ENCODE measurements around the gene ARID4A.
"Not testable (repeated sequence)": the region's sequence is repeated elsewhere in the genome, so short reads cannot be mapped to it uniquely, and the experiment has no call there.

The ARID4A gene

GRCh38 chr14:58258156-58258555, 40.2 kb upstream of the ARID4A start:
- no peak overlapping the region for H3K9ac ChIP-seq (ENCODE audit: low read length)
- no peak for TF ChIP-seq EZH2 (IDR thresholded peaks at IDR 0.05; ENCODE audit: borderline replicate concordance, low read length)
- no peak for TF ChIP-seq CTCF (IDR thresholded peaks at IDR 0.05; ENCODE audit: low read length)
- H3K27ac ChIP-seq (ENCODE audit: low read depth, low read length, poor library complexity, severe bottlenecking) = no peak overlapping the region
- H3K4me1 ChIP-seq (ENCODE audit: insufficient read depth, low read length, severe bottlenecking) = no peaks in the 10 kb centered on the region
- no peaks in the 10 kb centered on the region for H3K79me2 ChIP-seq (ENCODE audit: insufficient read depth, low read length)
- H3K4me2 ChIP-seq (ENCODE audit: low read length) = no peak overlapping the region
- H4K20me1 ChIP-seq (ENCODE audit: insufficient read depth, low read length) = no peaks in the 10 kb centered on the region
- no peaks in the 10 kb centered on the region for H3K27me3 ChIP-seq (ENCODE audit: insufficient read depth, low read length)
- no peaks in the 10 kb centered on the region for H3K9me2 ChIP-seq (ENCODE audit: low read depth, low read length)
- H3F3A ChIP-seq (ENCODE audit: insufficient read depth, low read length) = peaks cover 5% of the 10 kb centered on the region; the same call in 1 of the 2 replicates
- no peaks in the 10 kb centered on the region for H3K9me3 ChIP-seq (ENCODE audit: low read length)
- H2AFZ ChIP-seq (ENCODE audit: low read length) = no peak overlapping the region
- H3K4me3 ChIP-seq (ENCODE audit: low read depth, low read length, poor library complexity, severe bottlenecking) = no peak overlapping the region
- H3K36me3 ChIP-seq (ENCODE audit: insufficient read depth, low read length) = peaks cover 94% of the 10 kb centered on the region

DNA sequence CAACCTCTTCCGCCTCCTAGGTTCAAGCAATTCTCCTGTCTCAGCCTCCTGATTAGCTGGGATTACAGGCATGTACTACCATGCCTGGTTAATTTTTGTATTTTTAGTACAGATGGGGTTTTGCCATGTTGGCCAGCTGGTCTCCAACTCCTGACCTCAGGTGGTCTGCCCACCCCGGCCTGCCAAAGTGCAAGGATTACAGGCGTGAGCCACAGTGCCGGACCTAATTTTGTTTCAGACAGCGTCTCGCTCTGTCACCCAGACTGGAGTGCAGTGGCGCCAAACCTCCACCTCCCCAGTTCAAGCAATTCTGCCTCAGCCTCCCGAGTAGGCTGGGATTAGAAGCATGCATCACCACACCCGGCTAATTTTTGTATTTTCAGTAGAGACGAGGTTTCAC, 36.4 kb upstream of the ARID4A start:
- H2AFZ ChIP-seq (ENCODE audit: low read length); H3K27me3 ChIP-seq (ENCODE audit: insufficient read depth, low read length); H3K9me3 ChIP-seq (ENCODE audit: low read length); H3K4me2 ChIP-seq (ENCODE audit: low read length); H3K9me2 ChIP-seq (ENCODE audit: low read depth, low read length); H3F3A ChIP-seq (ENCODE audit: insufficient read depth, low read length); H3K4me3 ChIP-seq (ENCODE audit: low read depth, low read length, poor library complexity, severe bottlenecking); H3K9ac ChIP-seq (ENCODE audit: low read length); H3K27ac ChIP-seq (ENCODE audit: low read depth, low read length, poor library complexity, severe bottlenecking); H3K79me2 ChIP-seq (ENCODE audit: insufficient read depth, low read length); H4K20me1 ChIP-seq (ENCODE audit: insufficient read depth, low read length); H3K4me1 ChIP-seq (ENCODE audit: insufficient read depth, low read length, severe bottlenecking): not testable (repeated sequence)
- peaks cover 97% of the 10 kb centered on the region for H3K36me3 ChIP-seq (ENCODE audit: insufficient read depth, low read length)

DNA sequence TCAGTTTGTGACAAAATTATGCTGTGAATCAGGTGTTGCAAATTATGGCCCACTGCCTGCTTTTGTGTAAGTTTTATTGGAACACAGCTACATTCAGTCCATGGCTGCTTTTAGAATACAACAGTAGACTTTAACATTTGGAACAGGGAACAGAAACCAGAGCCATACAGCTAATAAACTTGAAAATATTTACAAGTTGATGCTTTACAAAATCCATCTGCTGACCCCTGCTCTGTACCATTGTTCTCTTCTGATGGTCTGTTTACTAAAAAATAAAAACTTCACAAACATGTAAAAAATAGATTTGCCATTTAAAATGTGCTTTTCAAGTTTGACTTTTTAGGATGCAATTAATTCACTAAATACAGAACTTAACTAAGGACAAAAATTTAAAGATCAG, 33.0 kb upstream of the ARID4A start:
- H3K27ac ChIP-seq (ENCODE audit: low read depth, low read length, poor library complexity, severe bottlenecking) = no peak overlapping the region

More for the DNA sequence above, 33.0 kb upstream of the ARID4A start:
- H3K9ac ChIP-seq (ENCODE audit: low read length) = no peak overlapping the region
- H3F3A ChIP-seq (ENCODE audit: insufficient read depth, low read length) = no peaks in the 10 kb centered on the region; the same call in 1 of the 2 replicates
- H3K36me3 ChIP-seq (ENCODE audit: insufficient read depth, low read length) = peaks cover 98% of the 10 kb centered on the region
- no peaks in the 10 kb centered on the region for H4K20me1 ChIP-seq (ENCODE audit: insufficient read depth, low read length)
- no peak overlapping the region for H3K4me2 ChIP-seq (ENCODE audit: low read length)
- H3K4me1 ChIP-seq (ENCODE audit: insufficient read depth, low read length, severe bottlenecking) = no peaks in the 10 kb centered on the region
- TF ChIP-seq CTCF (IDR thresholded peaks at IDR 0.05; ENCODE audit: low read length) = no peak
- TF ChIP-seq EZH2 (IDR thresholded peaks at IDR 0.05; ENCODE audit: borderline replicate concordance, low read length) = no peak
- no peaks in the 10 kb centered on the region for H3K27me3 ChIP-seq (ENCODE audit: insufficient read depth, low read length)
- H2AFZ ChIP-seq (ENCODE audit: low read length) = no peak overlapping the region
- no peaks in the 10 kb centered on the region for H3K9me3 ChIP-seq (ENCODE audit: low read length)
- H3K79me2 ChIP-seq (ENCODE audit: insufficient read depth, low read length) = no peaks in the 10 kb centered on the region
- H3K4me3 ChIP-seq (ENCODE audit: low read depth, low read length, poor library complexity, severe bottlenecking) = no peak overlapping the region
- no peaks in the 10 kb centered on the region for H3K9me2 ChIP-seq (ENCODE audit: low read depth, low read length)
